Measurements from ENCODE around the gene SPEF1. TPM values are rescaled to one million over a fixed set of nuclear protein-coding genes. Genes with fewer than 3 reads are reported as not detected.
A peak's percentile ranks its signal among the peaks of the same experiment; 100 is the strongest.

The SPEF1 gene, protein sequence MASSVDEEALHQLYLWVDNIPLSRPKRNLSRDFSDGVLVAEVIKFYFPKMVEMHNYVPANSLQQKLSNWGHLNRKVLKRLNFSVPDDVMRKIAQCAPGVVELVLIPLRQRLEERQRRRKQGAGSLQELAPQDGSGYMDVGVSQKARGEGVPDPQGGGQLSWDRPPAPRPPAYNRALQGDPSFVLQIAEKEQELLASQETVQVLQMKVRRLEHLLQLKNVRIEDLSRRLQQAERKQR
- total RNA-seq (2016; rRNA removed; fragmentation: Illumina TruSeq; extraction: Trizol) (0.27 and 0.32 TPM in 2 replicates), polyA plus RNA-seq (2011; rRNA removed) (0.05 and 0.11 TPM in 2 replicates), polyA minus RNA-seq (2011; rRNA and poly(A)+ RNA removed; ENCODE audit: low replicate concordance) (0.08 and 0.14 TPM in 2 replicates), Bru-seq, nascent RNA (percentile 29 among the genes with signal in this experiment), BruChase-seq, experiment 1, labeled RNA remaining after a 6-hour chase (percentile 28 among the genes with signal in this experiment), BruChase-seq, experiment 2, labeled RNA remaining after a 2-hour chase (percentile 29 among the genes with signal in this experiment)
- total RNA-seq (2016; cell fraction: cytosol; rRNA removed; fragmentation: Illumina TruSeq; extraction: Trizol; ENCODE audit: low read depth) = not detected in 2 replicates
- total RNA-seq (2016; cell fraction: insoluble cytoplasmic fraction; rRNA removed; fragmentation: Illumina TruSeq; extraction: Trizol) = 0.15 and 0.22 TPM in 2 replicates
- 0.17 and 0.22 TPM in 2 replicates for total RNA-seq (2016; cell fraction: membrane; rRNA removed; fragmentation: Illumina TruSeq; extraction: Trizol)
- 0.40 TPM in 1 of 2 replicates, not detected in the other for total RNA-seq (2016; cell fraction: nucleus; rRNA removed; fragmentation: Illumina TruSeq; extraction: Trizol)
- 0.08 TPM in 1 of 2 replicates, not detected in the other for polyA plus RNA-seq (2011; cell fraction: cytosol; rRNA removed)
- 0.45 and 0.84 TPM in 2 replicates for polyA plus RNA-seq (2011; cell fraction: nucleus; rRNA removed)
- 0.11 TPM in 1 of 2 replicates, not detected in the other for polyA plus RNA-seq (2012)
- polyA plus RNA-seq (2016; cell fraction: cytosol; fragmentation: Illumina TruSeq; extraction: Trizol; ENCODE audit: low read depth) = 0.17 and 0.22 TPM in 2 replicates
- 0.24 and 0.25 TPM in 2 replicates for polyA plus RNA-seq (2016; cell fraction: insoluble cytoplasmic fraction; fragmentation: Illumina TruSeq; extraction: Trizol; ENCODE audit: low read depth)
- polyA plus RNA-seq (2016; cell fraction: membrane; fragmentation: Illumina TruSeq; extraction: Trizol; ENCODE audit: low read depth) = 0.20 and 0.42 TPM in 2 replicates
- polyA plus RNA-seq (2016; cell fraction: nucleus; fragmentation: Illumina TruSeq; extraction: Trizol; ENCODE audit: insufficient read depth, low read depth) = 0.29 TPM in 1 of 2 replicates, not detected in the other
- polyA minus RNA-seq (2011; cell fraction: cytosol; rRNA and poly(A)+ RNA removed) = not detected in 2 replicates
- 0.64 TPM in 1 of 2 replicates, not detected in the other for polyA minus RNA-seq (2011; cell fraction: nucleus; rRNA and poly(A)+ RNA removed)
- long read RNA-seq, experiment 1 = 0 reads
- long read RNA-seq, experiment 2 = 0 reads

DNA sequence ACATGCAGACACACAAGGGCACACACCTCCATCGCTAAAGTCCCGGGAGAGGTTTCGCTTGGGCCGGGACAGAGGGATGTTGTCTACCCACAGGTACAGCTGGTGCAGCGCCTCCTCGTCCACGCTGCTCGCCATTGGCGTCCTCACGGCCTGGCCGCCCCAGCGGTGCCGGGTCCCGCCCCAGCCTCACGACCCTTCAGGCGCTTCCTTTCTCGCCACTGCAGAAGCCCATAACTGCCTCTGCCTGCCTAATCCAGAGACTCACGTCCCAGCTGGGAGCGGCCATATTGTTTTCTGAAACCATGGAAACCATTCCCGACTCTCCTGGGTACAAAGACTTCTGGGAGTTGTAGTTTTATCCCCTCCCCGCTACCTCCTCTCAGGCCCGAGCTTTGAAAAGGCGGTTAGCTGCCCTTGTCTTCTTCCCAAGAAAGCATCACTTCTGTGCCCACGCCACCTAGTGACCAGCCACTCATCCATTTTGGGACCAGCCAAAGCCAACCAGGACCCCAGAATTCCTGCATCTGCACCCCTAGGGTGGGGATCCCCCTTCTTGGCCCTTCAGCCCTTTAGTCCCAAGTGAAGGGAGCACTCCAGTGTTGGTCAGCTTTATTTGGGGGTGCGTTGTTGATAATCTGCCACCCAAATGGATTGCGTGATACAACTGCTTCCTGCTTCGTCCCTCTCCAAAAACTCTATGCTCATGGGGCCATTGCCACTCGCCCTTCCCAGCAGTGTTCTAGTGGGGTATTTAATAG is at the start of gene SPEF1:
TSS of gene SPEF1 (minus strand) at position 296 of the 758 bp plus-strand sequence. CDS start at position 135, 161 bp downstream.
- Histone ChIP-seq H3K36me3 (replicated peaks in 1 of 2; ENCODE audit: control insufficient read depth in 1 of 2, insufficient read depth in 2 of 2, low read length in 2 of 2) (no peaks in the 10 kb centered on the region), H3K27me3 (ENCODE audit: control insufficient read depth in 1 of 2, insufficient read depth in 2 of 2, low read length in 2 of 2) (peaks cover 2 to 31% of the 10 kb centered on the region in 2 experiments), H3K9ac (ENCODE audit: insufficient read depth, low read depth, low read length) (peak within 1 kb of the TSS; percentile 26; the same call in 1 of the 2 replicates), H3K4me1 (ENCODE audit: insufficient read depth, low read length) (peaks cover 76% of the 10 kb centered on the region), H3K4me3 (replicated peaks in 1 of 3; ENCODE audit: insufficient read depth in 1 of 3, low read depth in 2 of 3, low read length in 3 of 3) (peak within 1 kb of the TSS; percentile 51 to 75 (median 59); a peak in 5 of 6 replicates), H3K27ac (ENCODE audit: extremely low read length, insufficient read depth, low read length) (no peak within 1 kb of the TSS), H2AFZ (ENCODE audit: low read length) (no peak within 1 kb of the TSS), H3K79me2 (ENCODE audit: insufficient read depth, low read length) (peaks cover 9% of the 10 kb centered on the region), H3K4me2 (ENCODE audit: low read depth, low read length) (peak within 1 kb of the TSS; percentile 80), H4K20me1 (ENCODE audit: insufficient read depth, low read length) (peaks cover 5% of the 10 kb centered on the region; the same call in 1 of the 2 replicates), H3K9me3 (ENCODE audit: low read length) (no peaks in the 10 kb centered on the region)
- BruUV-seq (replicated peaks) = no TSS peak
- intact Hi-C loops (cut with micrococcal nuclease; ENCODE audit: unreplicated experiment) = loop anchor here (1.0 to 5.0 kb wide), 4 partner anchors 13 to 311 kb away; no protein-coding TSS in a partner anchor
- in situ Hi-C loops (cut with HindIII; ENCODE audit: extremely low pct_ligation_motif_present, low pct_unique_long_range_greater_than_20kb) = loop anchor here (5.0 kb wide), 1 partner anchor 36 kb away; no protein-coding TSS in a partner anchor
- DNase-seq (ENCODE audit: low spot score) (peak; percentile 98), FAIRE-seq (peak; percentile 97), ATAC-seq (peak; percentile 80)
- WGBS (ENCODE audit: low lambda C conversion rate) = 14% methylated on average over 26 of the region's 28 CpGs
- ChIA-PET CTCF (ENCODE audit: low intra/inter-chr PET ratio, low total read pairs) (interaction anchor here (0.6 to 2.0 kb wide), 9 partner anchors 13 to 354 kb away, joined by 3 to 9 read pairs (median 3); partner anchors contain the start of genes ADISSP and AP5S1), POLR2A (interaction anchor here (0.6 to 10.4 kb wide), 13 partner anchors 9 to 373 kb away, joined by 3 to 134 read pairs (median 3); partner anchors contain the start of genes ADISSP, AP5S1 and CDC25B)
- TF ChIP-seq, protein P1, sequence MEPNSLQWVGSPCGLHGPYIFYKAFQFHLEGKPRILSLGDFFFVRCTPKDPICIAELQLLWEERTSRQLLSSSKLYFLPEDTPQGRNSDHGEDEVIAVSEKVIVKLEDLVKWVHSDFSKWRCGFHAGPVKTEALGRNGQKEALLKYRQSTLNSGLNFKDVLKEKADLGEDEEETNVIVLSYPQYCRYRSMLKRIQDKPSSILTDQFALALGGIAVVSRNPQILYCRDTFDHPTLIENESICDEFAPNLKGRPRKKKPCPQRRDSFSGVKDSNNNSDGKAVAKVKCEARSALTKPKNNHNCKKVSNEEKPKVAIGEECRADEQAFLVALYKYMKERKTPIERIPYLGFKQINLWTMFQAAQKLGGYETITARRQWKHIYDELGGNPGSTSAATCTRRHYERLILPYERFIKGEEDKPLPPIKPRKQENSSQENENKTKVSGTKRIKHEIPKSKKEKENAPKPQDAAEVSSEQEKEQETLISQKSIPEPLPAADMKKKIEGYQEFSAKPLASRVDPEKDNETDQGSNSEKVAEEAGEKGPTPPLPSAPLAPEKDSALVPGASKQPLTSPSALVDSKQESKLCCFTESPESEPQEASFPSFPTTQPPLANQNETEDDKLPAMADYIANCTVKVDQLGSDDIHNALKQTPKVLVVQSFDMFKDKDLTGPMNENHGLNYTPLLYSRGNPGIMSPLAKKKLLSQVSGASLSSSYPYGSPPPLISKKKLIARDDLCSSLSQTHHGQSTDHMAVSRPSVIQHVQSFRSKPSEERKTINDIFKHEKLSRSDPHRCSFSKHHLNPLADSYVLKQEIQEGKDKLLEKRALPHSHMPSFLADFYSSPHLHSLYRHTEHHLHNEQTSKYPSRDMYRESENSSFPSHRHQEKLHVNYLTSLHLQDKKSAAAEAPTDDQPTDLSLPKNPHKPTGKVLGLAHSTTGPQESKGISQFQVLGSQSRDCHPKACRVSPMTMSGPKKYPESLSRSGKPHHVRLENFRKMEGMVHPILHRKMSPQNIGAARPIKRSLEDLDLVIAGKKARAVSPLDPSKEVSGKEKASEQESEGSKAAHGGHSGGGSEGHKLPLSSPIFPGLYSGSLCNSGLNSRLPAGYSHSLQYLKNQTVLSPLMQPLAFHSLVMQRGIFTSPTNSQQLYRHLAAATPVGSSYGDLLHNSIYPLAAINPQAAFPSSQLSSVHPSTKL (CRISPR knock-in tag; IDR thresholded peaks at IDR 0.05) = peak; percentile 21; the same call in 1 of the 2 replicates
- peak; percentile 10; the same call in 1 of the 2 replicates for TF ChIP-seq SP5 (CRISPR knock-in tag; IDR thresholded peaks at IDR 0.05; ENCODE audit: borderline replicate concordance, low read depth)
- TF ChIP-seq POLR2A (IDR thresholded peaks at IDR 0.05; ENCODE audit: insufficient read depth in 1 of 2, low read depth in 2 of 2, low read length in 2 of 2) = no peak
- no peak for TF ChIP-seq KDM5A (IDR thresholded peaks at IDR 0.05; ENCODE audit: borderline replicate concordance, low read length)
- peak; percentile 74 for TF ChIP-seq SRSF1 (optimal IDR thresholded peaks at IDR 0.05; ENCODE audit: low read depth, low read length)
- TF ChIP-seq MAFF (IDR thresholded peaks at IDR 0.05; ENCODE audit: low read depth, low read length) = no peak
- no peak for TF ChIP-seq ZNF335 (CRISPR knock-in tag; IDR thresholded peaks at IDR 0.05)
- TF ChIP-seq YEATS4 (CRISPR knock-in tag; IDR thresholded peaks at IDR 0.05; ENCODE audit: borderline replicate concordance) = no peak
- no peak for TF ChIP-seq HIVEP1 (CRISPR knock-in tag; IDR thresholded peaks at IDR 0.05)
- no peak for TF ChIP-seq ZNF34 (CRISPR knock-in tag; IDR thresholded peaks at IDR 0.05; ENCODE audit: borderline replicate concordance)
- TF ChIP-seq ZNF780A (CRISPR knock-in tag; IDR thresholded peaks at IDR 0.05) = no peak
- TF ChIP-seq, protein P2, sequence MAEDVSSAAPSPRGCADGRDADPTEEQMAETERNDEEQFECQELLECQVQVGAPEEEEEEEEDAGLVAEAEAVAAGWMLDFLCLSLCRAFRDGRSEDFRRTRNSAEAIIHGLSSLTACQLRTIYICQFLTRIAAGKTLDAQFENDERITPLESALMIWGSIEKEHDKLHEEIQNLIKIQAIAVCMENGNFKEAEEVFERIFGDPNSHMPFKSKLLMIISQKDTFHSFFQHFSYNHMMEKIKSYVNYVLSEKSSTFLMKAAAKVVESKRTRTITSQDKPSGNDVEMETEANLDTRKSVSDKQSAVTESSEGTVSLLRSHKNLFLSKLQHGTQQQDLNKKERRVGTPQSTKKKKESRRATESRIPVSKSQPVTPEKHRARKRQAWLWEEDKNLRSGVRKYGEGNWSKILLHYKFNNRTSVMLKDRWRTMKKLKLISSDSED (CRISPR knock-in tag; IDR thresholded peaks at IDR 0.05) = no peak
